DMS53 treated with DMSO at 0.1 percent for 48 hours (cell line): ENCODE results near the gene UBE2C.

Source experiments
- DNase-seq: peaks from one replicate; lab custom pipeline; 2025; ENCODE audit not compliant: unreplicated experiment; lab: John Stamatoyannopoulos, UW

UBE2C gene

GRCh38 chr20:45857882-45858216 lies 45.4 kb downstream of the UBE2C start:
- peak; percentile 58 for DNase-seq

GRCh38 chr20:45859916-45860315 lies 47.5 kb downstream of the UBE2C start:
- DNase-seq, result no peak

DNA sequence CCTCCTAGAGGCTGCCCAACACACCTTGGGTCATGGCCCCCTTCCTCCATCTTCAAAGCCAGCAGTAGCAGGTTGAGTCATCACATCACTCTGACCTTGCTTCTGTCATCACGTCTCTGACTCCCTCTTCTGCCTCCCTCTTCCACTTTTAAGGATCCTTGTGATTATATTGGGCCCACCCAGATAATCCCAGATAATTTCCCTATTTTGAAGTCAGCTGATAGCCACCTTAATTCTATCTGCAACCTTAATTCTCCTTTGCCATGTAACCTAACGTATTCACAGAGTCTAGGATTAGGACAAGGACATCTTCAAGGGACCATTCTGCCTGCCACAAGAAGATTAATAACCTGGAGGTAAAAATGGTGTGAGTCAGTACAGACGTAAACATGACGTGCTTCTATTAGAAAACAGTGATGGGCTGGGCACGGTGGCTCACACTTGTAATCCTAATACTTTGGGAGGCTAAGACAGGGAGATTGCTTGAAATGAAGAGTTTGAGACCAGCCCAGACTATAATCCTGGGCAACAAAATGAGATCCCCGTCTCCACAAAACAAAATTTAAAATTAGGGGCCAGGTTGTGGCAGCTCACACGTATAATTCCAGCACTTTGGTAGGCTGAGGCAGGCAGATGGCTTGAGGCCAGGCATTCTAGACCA lies 48.2 kb downstream of the UBE2C start:
- no peak for DNase-seq

GRCh38 chr20:45861221-45862075 lies 49.0 kb downstream of the UBE2C start:
- DNase-seq, result peak; percentile 66

DNA sequence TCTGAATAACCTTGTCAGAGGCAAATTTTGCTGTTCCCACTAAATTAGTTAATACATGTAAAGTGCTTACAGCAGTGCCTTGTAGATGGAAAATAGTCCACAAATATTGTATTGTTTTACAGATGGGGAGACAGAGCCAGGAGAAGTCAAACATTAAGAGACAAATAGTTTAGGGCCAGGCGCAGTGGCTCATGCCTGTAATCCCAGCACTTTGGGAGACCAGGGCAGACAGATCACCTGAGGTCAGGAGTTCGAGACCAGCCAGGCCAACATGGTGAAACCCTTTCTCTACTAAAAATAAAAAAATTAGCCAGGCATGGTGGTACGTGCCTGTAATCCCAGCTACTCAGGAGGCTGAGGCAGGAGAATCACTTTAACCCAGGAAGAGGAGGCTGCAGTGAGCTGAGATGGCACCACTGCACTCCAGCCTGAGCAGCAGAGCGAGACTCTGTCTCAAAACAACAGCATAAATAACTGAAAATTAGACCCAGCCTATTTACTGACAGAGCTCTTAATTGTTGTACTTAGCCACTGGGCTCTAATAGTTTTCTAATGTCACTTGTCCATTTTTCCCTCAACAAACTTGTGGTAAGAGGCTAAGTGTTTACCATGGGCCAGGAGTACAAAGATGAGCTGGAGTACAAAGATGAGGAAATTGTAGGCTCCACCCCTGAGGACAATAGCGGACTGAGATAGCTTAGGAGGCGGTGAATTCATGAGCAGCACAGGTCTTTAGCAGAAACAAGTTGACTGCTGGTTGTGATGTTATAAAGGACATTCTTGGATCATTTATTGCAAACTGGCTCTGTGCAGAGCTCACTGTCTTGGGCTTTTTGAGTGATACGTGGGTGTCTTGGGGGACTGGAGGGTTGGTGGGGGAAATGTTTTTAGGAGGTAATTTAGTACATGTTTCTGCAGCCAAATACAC lies 51.4 kb downstream of the UBE2C start:
- peak; percentile 4 for DNase-seq

GRCh38 chr20:45866454-45866853 lies 54.0 kb downstream of the UBE2C start:
- no peak for DNase-seq
